Endothelial cell of hepatic sinusoid (primary cell): ENCODE results near the gene CEP72.
"Not testable (repeated sequence)": the region's sequence is repeated elsewhere in the genome, so short reads cannot be mapped to it uniquely, and the experiment has no call there.

Source experiments
- in situ Hi-C: cut with HindIII; loops from 2 replicates; pipeline ENCODE4 v1.10.0; 2017; ENCODE audit warnings: low sequenced_read_pairs

CEP72 gene

DNA sequence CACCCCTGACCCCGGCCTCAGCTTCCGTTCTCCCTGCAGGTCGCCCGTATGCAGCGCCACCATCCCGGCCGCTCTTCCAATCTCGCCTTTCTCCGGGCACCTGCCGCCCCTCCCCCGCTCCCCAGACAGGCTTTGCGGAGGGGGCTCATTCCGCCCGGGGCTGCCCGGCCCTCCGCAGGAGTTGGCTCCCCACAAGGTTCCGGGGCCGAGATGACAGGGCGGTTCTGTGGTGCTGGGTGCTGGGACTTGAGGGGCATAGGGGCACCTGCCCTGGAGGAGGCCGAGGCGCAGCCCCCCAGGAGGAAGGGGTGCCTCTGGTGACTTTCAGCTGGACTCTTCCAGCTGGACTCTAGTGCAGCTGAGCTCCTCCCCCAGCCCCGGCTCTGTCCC is 81.9 kb downstream of the CEP72 start:
- in situ Hi-C loops, result not testable (repeated sequence)

- in situ Hi-C loops, result not testable (repeated sequence)
Observed at GRCh38 chr5:695475-695874, 83.3 kb downstream of the CEP72 start.

DNA sequence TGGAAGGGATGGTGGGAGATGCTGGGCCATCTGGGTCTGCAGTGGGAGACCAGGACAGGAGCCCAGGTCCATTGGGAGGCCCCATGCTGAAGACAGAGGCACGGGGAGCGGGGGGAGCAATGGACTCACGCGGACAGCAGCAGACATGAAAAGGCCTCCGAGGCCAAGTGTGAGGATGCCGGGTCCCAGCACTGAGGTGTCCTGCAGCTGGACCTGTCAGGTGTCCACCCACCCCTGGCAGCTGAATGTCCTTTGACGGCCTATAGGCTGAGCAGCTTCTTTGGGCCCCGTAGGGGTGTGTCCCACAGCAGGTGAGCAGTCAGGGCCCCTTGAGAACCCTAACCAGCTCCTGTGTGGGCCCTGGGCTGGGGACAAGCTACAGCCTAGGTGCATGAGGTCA is 84.1 kb downstream of the CEP72 start:
- in situ Hi-C loops, result not testable (repeated sequence)

DNA sequence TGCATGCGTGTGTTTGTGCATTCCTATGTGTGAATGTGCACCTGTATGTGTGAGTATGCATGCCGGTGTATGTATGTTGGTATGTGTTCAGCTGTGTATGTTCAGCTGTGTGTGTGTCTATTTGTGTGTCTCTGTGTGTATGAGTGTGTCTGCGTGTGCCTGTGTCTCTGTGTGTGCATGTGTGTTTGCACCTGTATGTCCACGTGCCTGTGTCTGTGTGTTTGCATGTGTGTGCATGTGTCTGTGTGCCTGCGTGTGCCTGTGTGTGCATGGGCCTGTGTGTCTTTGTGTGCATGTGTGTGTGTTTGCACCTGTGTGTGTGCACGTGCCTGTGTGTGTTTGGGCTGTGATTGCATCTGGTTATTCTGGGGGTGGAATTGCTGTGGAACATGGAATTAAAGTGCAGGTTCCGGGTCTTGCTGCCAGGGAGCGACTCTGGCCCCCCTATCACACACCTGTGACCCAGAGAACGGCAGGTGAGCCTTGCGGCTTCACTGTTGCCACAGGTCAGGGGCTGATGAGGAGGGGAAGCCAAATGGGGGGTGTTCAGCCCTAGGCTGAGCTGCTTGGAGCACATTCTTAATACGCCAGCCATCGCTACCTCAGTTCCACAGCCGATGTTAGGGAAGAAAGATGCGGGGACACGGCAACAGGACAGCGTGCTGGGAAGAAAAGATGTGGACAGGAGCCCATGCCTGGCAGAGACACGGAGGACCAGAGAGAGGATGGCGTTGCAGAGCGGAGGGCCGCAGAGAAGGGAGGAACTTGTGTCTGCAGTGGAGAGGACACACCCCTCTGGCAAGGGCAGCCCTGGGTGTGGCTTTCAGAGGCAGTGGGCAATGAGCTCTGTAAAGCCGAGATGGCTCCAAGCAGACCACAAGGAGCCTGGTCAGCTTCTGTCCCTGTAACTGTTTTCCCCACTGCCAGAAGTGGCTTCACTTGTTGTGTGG is 84.9 kb downstream of the CEP72 start:
- in situ Hi-C loops, result not testable (repeated sequence)
